Vagina (tissue), 2 donors: ENCODE data around the gene SLC39A2. TPM values are rescaled to one million over a fixed set of nuclear protein-coding genes. Genes with fewer than 3 reads are reported as not detected.
A peak's percentile ranks its signal among the peaks of the same experiment; 100 is the strongest.
"Not testable (repeated sequence)": the region's sequence is repeated elsewhere in the genome, so short reads cannot be mapped to it uniquely, and the experiment has no call there.

Experiments used
- DNase-seq, 2 donors: peaks; one replicate each; pipeline ENCODE4 v3.0.0-alpha.2; 2017; ENCODE audit errors: extremely low spot score in 2 of 2
- H3K27ac ChIP-seq: fragments of 200-600 bp; sonication (generic); one replicate; pipeline ENCODE4 v1.5.1; 2019
- H3K27me3 ChIP-seq: fragments of 200-600 bp; sonication (generic); one replicate; pipeline ENCODE4 v1.5.1; 2019
- H3K36me3 ChIP-seq, 2 donors: fragments of 200-600 bp; sonication (generic); one replicate each; pipeline ENCODE4 v1.5.1; 2017 to 2019
- H3K4me1 ChIP-seq: fragments of 200-600 bp; sonication (generic); one replicate; pipeline ENCODE4 v1.5.1; 2019
- H3K4me3 ChIP-seq, 2 donors: fragments of 200-600 bp; sonication (generic); 1 replicate in 1 of 2; 2 replicates in 1 of 2; pipeline ENCODE4 v1.5.1; 2016 to 2019
- H3K9me3 ChIP-seq: fragments of 200-600 bp; sonication (generic); one replicate; pipeline ENCODE4 v1.5.1; 2019
- POLR2A ChIP-seq, 2 donors: fragments of 450-650 bp; IDR thresholded peaks; one replicate each; pipeline ENCODE4 v1.6.1; 2017; ENCODE audit warnings: antibody characterized with exemption in 2 of 2, mild to moderate bottlenecking in 2 of 2, moderate library complexity in 2 of 2
- POLR2AphosphoS5 ChIP-seq, 2 donors: sonication (generic); formaldehyde crosslinking; IDR thresholded peaks; one replicate each; pipeline ENCODE4 v1.9.0; 2017; ENCODE audit warnings: antibody characterized with exemption in 2 of 2, mild to moderate bottlenecking in 2 of 2, low read depth in 1 of 2; ENCODE audit not compliant: insufficient read depth in 1 of 2
- intact Hi-C: fragments of 100-400 bp; cut with DNase I; formaldehyde crosslinking; loops from one replicate; pipeline ENCODE4 v1.15.1; 2023
- total RNA-seq: library from RNA; depleted of rRNA; stranded (reverse); fragments of >200 nt; gene quantifications from one replicate; pipeline ENCODE4 v1.2.3, GENCODE V29; 2016
- TF ChIP-seq, protein P1 (sequence below), 3 experiments: fragments of 450-650 bp in 2 of 3; fragments of 200-600 bp in 1 of 3; sonication (generic) in 1 of 3; IDR thresholded peaks; one replicate each; pipeline ENCODE4 v1.5.1; 2017 to 2019; ENCODE audit warnings: antibody characterized with exemption in 3 of 3, mild to moderate bottlenecking in 2 of 3, moderate library complexity in 2 of 3

SLC39A2 gene
- total RNA-seq, 1 donor from 2014 or later = 5.4 TPM

DNA sequence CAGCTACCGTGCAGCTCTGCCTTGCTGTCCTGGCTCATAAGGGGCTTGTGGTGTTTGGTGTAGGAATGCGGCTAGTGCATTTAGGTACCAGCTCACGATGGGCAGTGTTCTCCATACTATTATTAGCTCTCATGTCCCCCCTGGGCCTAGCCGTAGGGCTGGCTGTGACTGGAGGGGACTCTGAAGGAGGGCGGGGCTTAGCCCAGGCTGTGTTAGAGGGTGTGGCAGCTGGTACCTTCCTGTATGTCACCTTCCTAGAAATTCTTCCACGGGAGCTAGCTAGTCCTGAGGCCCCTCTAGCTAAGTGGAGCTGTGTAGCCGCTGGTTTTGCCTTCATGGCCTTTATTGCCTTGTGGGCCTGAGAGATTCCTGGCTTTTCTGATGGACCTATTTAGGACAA is 2.1 kb downstream of the SLC39A2 start:
- peak in 1 of 2 donors; percentile 34 for DNase-seq
- Histone ChIP-seq H3K27me3 (no peaks in the 10 kb centered on the region), H3K4me1 (peaks cover 29% of the 10 kb centered on the region), H3K36me3 (peaks cover 0 to 10% of the 10 kb centered on the region in 2 donors), H3K9me3 (no peaks in the 10 kb centered on the region), H3K27ac (no peak overlapping the region), H3K4me3 (no peak overlapping the region)
- TF ChIP-seq POLR2A (IDR thresholded peaks at IDR 0.05) = no peak
- TF ChIP-seq POLR2AphosphoS5 (IDR thresholded peaks at IDR 0.05; ENCODE audit: insufficient read depth in 1 of 2, low read depth in 1 of 2) = no peak
- TF ChIP-seq, protein P1, sequence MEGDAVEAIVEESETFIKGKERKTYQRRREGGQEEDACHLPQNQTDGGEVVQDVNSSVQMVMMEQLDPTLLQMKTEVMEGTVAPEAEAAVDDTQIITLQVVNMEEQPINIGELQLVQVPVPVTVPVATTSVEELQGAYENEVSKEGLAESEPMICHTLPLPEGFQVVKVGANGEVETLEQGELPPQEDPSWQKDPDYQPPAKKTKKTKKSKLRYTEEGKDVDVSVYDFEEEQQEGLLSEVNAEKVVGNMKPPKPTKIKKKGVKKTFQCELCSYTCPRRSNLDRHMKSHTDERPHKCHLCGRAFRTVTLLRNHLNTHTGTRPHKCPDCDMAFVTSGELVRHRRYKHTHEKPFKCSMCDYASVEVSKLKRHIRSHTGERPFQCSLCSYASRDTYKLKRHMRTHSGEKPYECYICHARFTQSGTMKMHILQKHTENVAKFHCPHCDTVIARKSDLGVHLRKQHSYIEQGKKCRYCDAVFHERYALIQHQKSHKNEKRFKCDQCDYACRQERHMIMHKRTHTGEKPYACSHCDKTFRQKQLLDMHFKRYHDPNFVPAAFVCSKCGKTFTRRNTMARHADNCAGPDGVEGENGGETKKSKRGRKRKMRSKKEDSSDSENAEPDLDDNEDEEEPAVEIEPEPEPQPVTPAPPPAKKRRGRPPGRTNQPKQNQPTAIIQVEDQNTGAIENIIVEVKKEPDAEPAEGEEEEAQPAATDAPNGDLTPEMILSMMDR (IDR thresholded peaks at IDR 0.05) = no peak
- intact Hi-C loops = loop anchor here (5.0 kb wide), 1 partner anchor 41 kb away; the partner anchor contains the start of gene RNASE7

DNA sequence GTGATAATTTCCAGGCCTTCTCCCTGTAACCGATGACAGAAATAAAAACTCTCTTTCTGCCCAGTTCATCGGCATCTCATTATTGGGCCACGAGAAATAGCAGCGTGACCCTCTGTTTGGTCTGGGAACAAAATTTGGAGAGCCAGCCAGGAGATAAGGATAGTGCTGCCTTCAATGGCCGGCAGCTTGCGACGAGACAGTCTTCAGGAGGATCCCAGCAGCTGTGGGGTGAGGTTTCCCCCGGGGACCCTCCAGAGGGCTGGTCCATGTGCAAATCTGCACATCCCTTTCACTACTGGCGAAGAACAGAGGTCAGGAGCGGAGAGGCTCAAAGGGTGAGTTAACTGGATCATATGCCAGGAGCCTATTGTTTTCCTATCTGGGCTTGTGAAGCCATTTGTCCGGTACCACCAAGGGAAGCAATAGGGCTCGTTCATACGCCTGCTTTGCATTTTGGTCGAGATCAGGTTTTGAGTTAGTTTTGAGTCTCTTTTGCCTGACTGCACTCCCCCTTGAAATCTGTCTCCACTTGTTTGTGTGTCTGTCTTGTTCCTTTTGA is 4.8 kb downstream of the SLC39A2 start:
- Histone ChIP-seq H3K27ac (peak overlapping the region; percentile 58), H3K4me1 (peaks cover 15% of the 10 kb centered on the region), H3K9me3 (no peaks in the 10 kb centered on the region), H3K4me3 (peak overlapping the region; percentile 4 to 23), H3K36me3 (no peaks in the 10 kb centered on the region), H3K27me3 (no peaks in the 10 kb centered on the region)
- DNase-seq = no peak
- intact Hi-C loops = loop anchor here (5.0 kb wide), 1 partner anchor 38 kb away; the partner anchor contains the start of gene RNASE7
- TF ChIP-seq POLR2A (IDR thresholded peaks at IDR 0.05) = no peak
- no peak for TF ChIP-seq POLR2AphosphoS5 (IDR thresholded peaks at IDR 0.05; ENCODE audit: insufficient read depth in 1 of 2, low read depth in 1 of 2)
- TF ChIP-seq, protein P1 (IDR thresholded peaks at IDR 0.05) = no peak

GRCh38 chr14:21009721-21010120 is 10.6 kb downstream of the SLC39A2 start:
- H3K4me1 ChIP-seq, intact Hi-C loops, H3K27me3 ChIP-seq, H3K4me3 ChIP-seq, DNase-seq, H3K36me3 ChIP-seq, H3K9me3 ChIP-seq: not testable (repeated sequence)
- H3K27ac ChIP-seq = peak overlapping the region; percentile 52

DNA sequence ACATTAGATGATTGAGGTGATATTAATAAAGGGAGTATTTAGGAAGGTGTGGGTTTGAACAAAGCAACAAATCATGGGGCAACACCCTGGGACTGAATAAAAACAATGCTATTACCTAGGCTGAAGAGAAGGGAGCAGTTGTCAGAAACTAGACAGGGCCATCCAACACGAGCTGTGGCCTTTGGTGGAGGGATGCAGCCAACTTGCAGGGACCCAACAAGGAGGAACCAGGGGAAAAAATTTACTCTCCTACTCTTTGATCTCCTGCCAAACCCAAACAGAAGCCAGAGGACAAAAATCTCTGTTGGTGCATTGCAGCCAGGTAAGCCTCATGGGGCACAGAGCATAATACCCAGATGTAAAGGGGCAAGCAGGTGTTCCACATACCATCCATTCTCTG is 12.0 kb downstream of the SLC39A2 start:
- Histone ChIP-seq H3K4me3 (no peak overlapping the region), H3K4me1 (no peaks in the 10 kb centered on the region), H3K9me3 (no peaks in the 10 kb centered on the region), H3K27me3 (no peaks in the 10 kb centered on the region), H3K36me3 (no peaks in the 10 kb centered on the region), H3K27ac (peak overlapping the region; percentile 23)
- intact Hi-C loops = no loop called here
- TF ChIP-seq POLR2AphosphoS5 (IDR thresholded peaks at IDR 0.05; ENCODE audit: insufficient read depth in 1 of 2, low read depth in 1 of 2) (no peak), POLR2A (IDR thresholded peaks at IDR 0.05) (no peak)
- TF ChIP-seq, protein P1 (IDR thresholded peaks at IDR 0.05) = no peak
- DNase-seq = no peak

DNA sequence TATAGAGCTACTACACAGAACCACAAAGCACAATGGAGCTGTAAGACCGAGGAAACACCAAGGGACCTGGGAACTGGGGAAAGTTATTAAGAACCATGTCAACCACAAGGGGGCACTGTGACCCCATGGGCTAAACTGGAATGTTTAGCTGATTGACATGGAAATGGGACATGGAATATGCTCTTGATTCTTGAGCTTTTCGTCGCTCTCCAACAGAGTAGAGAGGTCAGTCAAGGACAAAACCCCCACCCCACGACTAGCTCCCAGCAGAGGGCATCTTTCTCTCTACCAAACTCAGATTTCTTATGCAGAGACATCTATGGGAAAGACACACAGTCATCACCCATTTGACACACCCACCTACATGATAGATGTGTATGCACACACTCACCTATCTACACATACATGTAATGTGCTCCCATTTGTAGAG is 15.7 kb downstream of the SLC39A2 start:
- no peak overlapping the region for H3K4me3 ChIP-seq
- H3K4me1 ChIP-seq = peaks cover 6% of the 10 kb centered on the region
- intact Hi-C loops = loop anchor here (2.0 to 5.0 kb wide), 2 partner anchors 26 to 78 kb away; no protein-coding TSS in a partner anchor
- no peak for DNase-seq
- TF ChIP-seq POLR2A (IDR thresholded peaks at IDR 0.05) (no peak), POLR2AphosphoS5 (IDR thresholded peaks at IDR 0.05; ENCODE audit: insufficient read depth in 1 of 2, low read depth in 1 of 2) (peak in 1 of 2 donors; percentile 86)
- TF ChIP-seq, protein P1 (IDR thresholded peaks at IDR 0.05) = peak; percentile 82 to 94 (median 89)
- H3K9me3 ChIP-seq = no peaks in the 10 kb centered on the region
- peaks cover 0 to 27% of the 10 kb centered on the region in 2 donors for H3K36me3 ChIP-seq
- H3K27ac ChIP-seq = peak overlapping the region; percentile 56
- no peaks in the 10 kb centered on the region for H3K27me3 ChIP-seq
